Natural killer cell (primary cell): ENCODE measurements around the gene RESP18. TPM values are rescaled to one million over a fixed set of nuclear protein-coding genes. Genes with fewer than 3 reads are reported as not detected.

Source experiments
- ATAC-seq, 3 donors: fragments of 150-1000 bp in 2 of 3; fragments of 200-7000 bp in 1 of 3; cut with Tn5 transposase; 1 replicate in 1 of 3; 2 replicates in 2 of 3; pipeline ENCODE4 v1.10.0; 2021; ENCODE audit warnings: mild to moderate bottlenecking in 2 of 3, moderate library complexity in 2 of 3
- DNase-seq, 2 donors: peaks; one replicate each; pipeline versions ENCODE4 v3.0.0 to v3.0.0-alpha.2; 2013 to 2021; ENCODE audit warnings: mixed read lengths in 1 of 2
- H3K27ac ChIP-seq: one replicate; pipeline ENCODE4 v1.5.1; 2013; ENCODE audit warnings: mild to moderate bottlenecking, low read length
- H3K27me3 ChIP-seq: one replicate; pipeline ENCODE4 v1.6.1; 2013; ENCODE audit warnings: low read length; ENCODE audit not compliant: control insufficient read depth, insufficient read depth
- H3K36me3 ChIP-seq: one replicate; pipeline ENCODE4 v1.6.1; 2013; ENCODE audit warnings: low read length; ENCODE audit not compliant: control insufficient read depth, insufficient read depth
- H3K4me1 ChIP-seq: one replicate; pipeline ENCODE4 v1.6.1; 2013; ENCODE audit warnings: low read length; ENCODE audit not compliant: control insufficient read depth, insufficient read depth
- H3K4me3 ChIP-seq: one replicate; pipeline ENCODE4 v1.5.1; 2013; ENCODE audit warnings: low read length
- H3K9me3 ChIP-seq: one replicate; pipeline ENCODE4 v1.6.1; 2013; ENCODE audit warnings: low read length; ENCODE audit not compliant: control insufficient read depth, insufficient read depth
- H3K27ac Mint-ChIP-seq, 2 donors: one replicate each; pipeline ENCODE4 v1.8.0; 2022; ENCODE audit warnings: mild to moderate bottlenecking in 2 of 2, mixed read lengths in 2 of 2, moderate library complexity in 1 of 2
- H3K27me3 Mint-ChIP-seq, 2 donors: one replicate each; pipeline ENCODE4 v1.8.0; 2022; ENCODE audit warnings: low read depth in 2 of 2, mixed read lengths in 2 of 2
- H3K36me3 Mint-ChIP-seq: one replicate; pipeline ENCODE4 v1.8.0; 2022; ENCODE audit warnings: mixed read lengths
- H3K4me1 Mint-ChIP-seq, 2 donors: one replicate each; pipeline ENCODE4 v1.8.0; 2022; ENCODE audit warnings: mixed read lengths in 2 of 2
- H3K4me3 Mint-ChIP-seq: one replicate; pipeline ENCODE4 v1.8.0; 2022; ENCODE audit warnings: mild to moderate bottlenecking, moderate library complexity, mixed read lengths
- H3K9me3 Mint-ChIP-seq, 2 donors: one replicate each; pipeline ENCODE4 v1.8.0; 2022; ENCODE audit warnings: mixed read lengths in 2 of 2
- WGBS: methylation state at CpG from one replicate; pipeline ENCODE4 v1.1.7; 2013; ENCODE audit warnings: missing lambda C conversion rate; ENCODE audit not compliant: insufficient coverage; 5-methylcytosine and 5-hydroxymethylcytosine counted together
- intact Hi-C: fragments of 100-400 bp; cut with micrococcal nuclease; formaldehyde crosslinking; loops from one replicate; pipeline ENCODE4 v1.14.2; 2022
- total RNA-seq, 4 donors: library from RNA; stranded (reverse); fragments of 120-200 nt in 1 of 4; gene quantifications; one replicate each; pipeline versions ENCODE4 v1.2.3 to v1.2.4, GENCODE V29; 2013 to 2022
- TF ChIP-seq, protein P1 (sequence below): fragments of 200-600 bp; IDR thresholded peaks from one replicate; pipeline ENCODE4 v1.8.0; 2022; ENCODE audit warnings: antibody characterized with exemption

The RESP18 gene
- total RNA-seq, 3 donors from 2014 or later (not counting 1 experiment from before 2014, with no cell fraction given), result not detected

DNA sequence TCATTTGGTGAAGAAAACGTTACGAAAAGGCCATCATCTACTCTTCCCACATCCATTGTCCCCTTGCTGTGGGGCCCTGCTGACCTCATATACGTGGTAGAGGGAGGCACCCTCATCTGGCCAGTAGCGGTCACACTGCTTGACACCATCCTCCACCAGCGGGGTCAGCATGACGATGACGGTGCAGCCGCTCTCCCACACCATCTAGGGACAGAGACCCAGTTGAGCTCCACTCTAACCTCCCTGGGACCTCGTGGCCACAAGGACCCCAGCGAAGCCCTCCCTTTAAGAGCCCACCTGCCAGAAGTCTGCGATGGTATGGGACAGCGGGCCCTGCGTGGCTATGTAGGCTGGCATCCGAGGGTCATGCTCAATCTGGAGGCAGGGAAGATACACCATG, 36.4 kb downstream of the RESP18 start:
- H3K27me3 Mint-ChIP-seq, result peaks cover 4 to 12% of the 10 kb centered on the region in 2 donors
- Histone ChIP-seq H3K4me1 (peaks cover 14% of the 10 kb centered on the region), H3K27ac (no peak overlapping the region), H3K27me3 (peaks cover 10% of the 10 kb centered on the region), H3K4me3 (no peak overlapping the region), H3K9me3 (no peaks in the 10 kb centered on the region), H3K36me3 (no peaks in the 10 kb centered on the region)
- ATAC-seq, result no peak
- DNase-seq, result no peak
- TF ChIP-seq, protein P1, sequence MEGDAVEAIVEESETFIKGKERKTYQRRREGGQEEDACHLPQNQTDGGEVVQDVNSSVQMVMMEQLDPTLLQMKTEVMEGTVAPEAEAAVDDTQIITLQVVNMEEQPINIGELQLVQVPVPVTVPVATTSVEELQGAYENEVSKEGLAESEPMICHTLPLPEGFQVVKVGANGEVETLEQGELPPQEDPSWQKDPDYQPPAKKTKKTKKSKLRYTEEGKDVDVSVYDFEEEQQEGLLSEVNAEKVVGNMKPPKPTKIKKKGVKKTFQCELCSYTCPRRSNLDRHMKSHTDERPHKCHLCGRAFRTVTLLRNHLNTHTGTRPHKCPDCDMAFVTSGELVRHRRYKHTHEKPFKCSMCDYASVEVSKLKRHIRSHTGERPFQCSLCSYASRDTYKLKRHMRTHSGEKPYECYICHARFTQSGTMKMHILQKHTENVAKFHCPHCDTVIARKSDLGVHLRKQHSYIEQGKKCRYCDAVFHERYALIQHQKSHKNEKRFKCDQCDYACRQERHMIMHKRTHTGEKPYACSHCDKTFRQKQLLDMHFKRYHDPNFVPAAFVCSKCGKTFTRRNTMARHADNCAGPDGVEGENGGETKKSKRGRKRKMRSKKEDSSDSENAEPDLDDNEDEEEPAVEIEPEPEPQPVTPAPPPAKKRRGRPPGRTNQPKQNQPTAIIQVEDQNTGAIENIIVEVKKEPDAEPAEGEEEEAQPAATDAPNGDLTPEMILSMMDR, result no peak
- H3K4me3 Mint-ChIP-seq, result no peak overlapping the region
- H3K36me3 Mint-ChIP-seq, result no peaks in the 10 kb centered on the region
- peak overlapping the region; percentile 3 to 80 for H3K27ac Mint-ChIP-seq
- no peaks in the 10 kb centered on the region for H3K9me3 Mint-ChIP-seq
- H3K4me1 Mint-ChIP-seq, result peaks cover 6 to 17% of the 10 kb centered on the region in 2 donors
- intact Hi-C loops, result no loop called here
- 91% methylated on average over 14 of the region's 14 CpGs for WGBS

DNA sequence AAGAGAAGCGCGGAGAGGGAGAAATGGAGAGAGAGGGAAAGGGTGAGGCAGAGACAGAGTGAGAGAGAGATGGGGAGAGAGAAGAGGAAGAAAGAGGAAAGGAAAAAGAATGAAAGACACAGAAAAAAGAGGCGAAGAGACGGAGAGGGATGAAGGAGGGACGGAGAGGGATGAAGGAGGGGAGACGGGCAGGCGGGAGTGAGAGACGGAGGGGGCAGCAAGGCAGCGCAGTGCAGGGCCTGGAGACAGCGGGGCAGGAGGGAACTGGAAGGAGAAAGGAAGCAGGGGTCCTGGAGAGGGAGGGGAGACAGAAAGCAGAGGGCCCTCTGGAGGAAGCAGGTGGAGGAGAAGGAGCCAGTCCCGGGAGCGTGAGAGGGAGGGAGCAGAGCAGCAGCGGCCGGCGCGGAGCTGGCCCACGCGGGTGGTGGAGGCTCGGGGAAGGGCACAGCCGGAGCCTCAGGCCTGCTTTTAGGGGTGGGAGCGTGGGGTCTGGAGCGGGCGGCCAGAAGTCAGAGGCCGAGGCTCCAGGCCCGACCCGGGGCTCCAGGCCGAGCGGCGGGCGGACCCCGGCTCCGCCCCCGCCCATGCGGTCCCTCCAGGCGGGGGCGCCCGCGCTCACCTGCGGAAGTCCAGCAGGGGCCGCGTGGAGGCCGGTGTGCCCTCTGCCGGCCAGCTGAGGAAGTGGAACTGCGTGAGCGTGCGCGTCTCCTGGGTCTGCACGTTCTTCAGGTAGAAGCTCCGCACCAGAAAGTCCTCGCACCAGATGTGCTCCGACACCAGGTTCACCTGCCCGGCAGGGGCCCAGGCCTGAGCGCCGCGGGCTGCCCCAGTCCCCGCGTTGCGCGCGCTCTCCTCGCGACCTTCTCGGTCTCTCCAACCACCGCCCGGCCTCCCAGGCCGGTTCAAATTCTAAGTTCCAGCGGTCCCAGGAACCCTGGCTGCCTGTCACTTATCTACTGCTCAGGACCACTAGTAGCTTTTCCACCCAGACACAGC, 37.9 kb downstream of the RESP18 start:
- Mint-ChIP-seq H3K4me3 (peak overlapping the region; percentile 73), H3K4me1 (peaks cover 6 to 17% of the 10 kb centered on the region in 2 donors), H3K27me3 (peaks cover 0 to 4% of the 10 kb centered on the region in 2 donors), H3K9me3 (no peaks in the 10 kb centered on the region), H3K36me3 (no peaks in the 10 kb centered on the region), H3K27ac (peak overlapping the region; percentile 78 to 80)
- intact Hi-C loops, result loop anchor here (1.0 kb wide), 3 partner anchors 15 to 65 kb away; partner anchors contain the start of genes ANKZF1, ATG9A, DNAJB2 and TUBA4A
- TF ChIP-seq, protein P1, result peak; percentile 99
- H3K27ac ChIP-seq, result peak overlapping the region; percentile 69
- peak overlapping the region; percentile 45 for H3K4me3 ChIP-seq
- H3K27me3 ChIP-seq, result peaks cover 7% of the 10 kb centered on the region
- peaks cover 14% of the 10 kb centered on the region for H3K4me1 ChIP-seq
- H3K9me3 ChIP-seq, result no peaks in the 10 kb centered on the region
- WGBS, result 7% methylated on average over 67 of the region's 67 CpGs
- DNase-seq (peak; percentile 88 to 96), ATAC-seq (peak; percentile 95 to 97 (median 95))
- H3K36me3 ChIP-seq, result no peaks in the 10 kb centered on the region

DNA sequence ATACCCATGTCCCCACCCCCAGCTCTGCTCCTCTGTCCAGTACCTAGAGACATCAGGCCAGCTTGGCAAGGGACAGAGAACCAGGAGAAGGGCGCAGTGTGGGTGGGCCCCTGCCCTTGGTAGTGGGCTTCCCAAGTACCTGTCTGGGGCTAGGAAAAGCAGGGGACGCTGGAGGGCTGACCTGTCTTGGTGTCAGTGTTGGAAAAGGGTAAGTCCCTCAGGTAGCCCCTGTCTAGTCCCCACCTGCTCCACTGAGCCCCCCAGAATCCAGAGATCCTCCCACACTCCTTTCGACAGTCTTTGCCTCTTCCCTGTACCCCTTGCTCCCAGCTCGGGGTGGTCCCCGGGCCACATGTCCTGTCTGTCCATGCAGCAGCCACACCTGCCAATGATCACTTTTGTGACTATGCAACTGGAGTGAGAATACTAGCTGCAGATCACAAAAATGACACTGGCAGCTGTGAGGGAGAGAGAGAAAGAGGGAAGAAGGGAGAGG, 38.8 kb downstream of the RESP18 start:
- H3K36me3 ChIP-seq, result no peaks in the 10 kb centered on the region
- no peak overlapping the region for H3K4me3 ChIP-seq
- intact Hi-C loops, result no loop called here
- no peak overlapping the region for H3K27ac ChIP-seq
- peak in 1 of 2 donors; percentile 13 for DNase-seq
- Mint-ChIP-seq H3K9me3 (no peaks in the 10 kb centered on the region), H3K4me1 (peaks cover 6 to 17% of the 10 kb centered on the region in 2 donors), H3K27ac (peak overlapping the region; percentile 78 to 80), H3K36me3 (no peaks in the 10 kb centered on the region), H3K27me3 (peaks cover 0 to 2% of the 10 kb centered on the region in 2 donors), H3K4me3 (peak overlapping the region; percentile 73)
- 91% methylated on average over 5 of the region's 5 CpGs for WGBS
- TF ChIP-seq, protein P1, result no peak
- peaks cover 11% of the 10 kb centered on the region for H3K4me1 ChIP-seq
- no peak for ATAC-seq
- H3K27me3 ChIP-seq, result no peaks in the 10 kb centered on the region
- no peaks in the 10 kb centered on the region for H3K9me3 ChIP-seq
